ENCODE data around the gene PSMB4. TPM values are rescaled to one million over a fixed set of nuclear protein-coding genes. Genes with fewer than 3 reads are reported as not detected.
"Not testable (repeated sequence)": the region's sequence is repeated elsewhere in the genome, so short reads cannot be mapped to it uniquely, and the experiment has no call there.

The PSMB4 gene
- polyA plus RNA-seq, 3 donors from 2014 or later: 64.4 to 90.7 (median 71.4) TPM

DNA sequence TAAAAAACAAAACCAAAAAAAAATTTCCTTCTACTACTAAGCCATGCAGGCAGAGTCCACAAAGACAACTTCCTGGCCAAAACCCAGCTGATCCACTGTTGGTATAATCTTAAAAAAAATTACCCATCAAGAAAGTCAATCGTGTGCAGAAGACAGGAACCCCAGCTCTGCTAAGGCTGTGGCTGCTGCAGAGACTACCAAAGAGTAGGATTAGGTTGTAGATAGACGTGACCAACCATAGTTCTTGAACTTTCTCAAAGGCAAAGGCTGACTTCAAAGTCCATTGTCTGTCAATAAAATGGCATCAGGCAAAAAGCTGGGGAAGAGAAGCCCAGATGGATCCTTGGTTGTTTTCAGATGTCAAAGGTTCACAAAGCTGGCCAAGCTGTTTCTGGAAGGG lies 3.4 kb downstream of the PSMB4 start:
- Mint-ChIP-seq H3K27me3 (ENCODE audit: low read depth in 3 of 3) (peaks cover 0 to 10% (median 6%) of the 10 kb centered on the region in 3 donors), H3K36me3 (peaks cover 9 to 49% (median 27%) of the 10 kb centered on the region in 3 donors), H3K4me3 (peak overlapping the region in 2 of 5 donors; percentile 33 to 35), H3K4me1 (peaks cover 21 to 38% of the 10 kb centered on the region in 2 donors), H3K9me3 (no peaks in the 10 kb centered on the region), H3K27ac (peak overlapping the region in 4 of 6 donors; percentile 49 to 73 (median 63))
- DNase-seq: no peak

- Mint-ChIP-seq H3K36me3 (peaks cover 9 to 56% (median 27%) of the 10 kb centered on the region in 3 donors), H3K27me3 (ENCODE audit: low read depth in 3 of 3) (peaks cover 0 to 10% (median 6%) of the 10 kb centered on the region in 3 donors)
Observed at GRCh38 chr1:151403612-151404011, 4.2 kb downstream of the PSMB4 start.

GRCh38 chr1:151405187-151405951 lies 6.0 kb downstream of the PSMB4 start:
- Mint-ChIP-seq H3K27me3 (ENCODE audit: low read depth in 3 of 3) (peaks cover 0 to 5% (median 0%) of the 10 kb centered on the region in 3 donors), H3K4me3 (no peak overlapping the region), H3K36me3 (peaks cover 9 to 72% (median 39%) of the 10 kb centered on the region in 3 donors), H3K4me1 (peaks cover 10 to 21% of the 10 kb centered on the region in 2 donors), H3K27ac (peak overlapping the region in 2 of 6 donors; percentile 14 to 49), H3K9me3 (no peaks in the 10 kb centered on the region)
- DNase-seq: no peak

More at GRCh38 chr1:151403612-151404011, 4.2 kb downstream of the PSMB4 start:
- no peak for DNase-seq
- H3K9me3 Mint-ChIP-seq: no peaks in the 10 kb centered on the region
- H3K27ac Mint-ChIP-seq: peak overlapping the region; percentile 14 to 58 (median 27)
- H3K4me1 Mint-ChIP-seq: peaks cover 21 to 38% of the 10 kb centered on the region in 2 donors
- H3K4me3 Mint-ChIP-seq: no peak overlapping the region

- peak overlapping the region in 3 of 6 donors; percentile 18 to 81 (median 51) for H3K27ac Mint-ChIP-seq
- H3K4me1 Mint-ChIP-seq: peaks cover 2 to 13% of the 10 kb centered on the region in 2 donors
Observed at GRCh38 chr1:151406176-151406575, 6.8 kb downstream of the PSMB4 start.

DNA sequence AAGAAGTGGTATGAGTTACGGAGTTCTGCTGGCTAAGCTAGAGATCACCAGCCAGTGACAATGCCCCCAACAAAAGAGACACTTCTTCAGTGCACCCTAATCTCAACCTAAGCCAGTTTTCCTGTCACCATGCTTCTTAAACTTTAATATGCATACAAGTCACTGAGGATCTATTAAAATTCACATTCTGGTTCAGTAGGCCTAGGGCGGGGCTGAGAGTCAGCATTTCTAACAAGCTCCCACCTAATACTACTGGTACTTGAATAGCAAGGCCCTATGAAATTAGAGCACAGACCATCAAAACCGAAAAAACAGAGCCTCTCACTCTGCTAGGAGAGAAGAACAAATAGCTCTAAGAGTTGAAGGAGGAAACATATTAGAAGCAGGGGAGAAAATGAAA lies 7.9 kb downstream of the PSMB4 start:
- peaks cover 0 to 5% of the 10 kb centered on the region in 2 donors for H3K4me1 Mint-ChIP-seq
- no peak overlapping the region for H3K27ac Mint-ChIP-seq
- no peak overlapping the region for H3K4me3 Mint-ChIP-seq
- no peaks in the 10 kb centered on the region for H3K9me3 Mint-ChIP-seq
- peaks cover 18 to 71% (median 40%) of the 10 kb centered on the region in 3 donors for H3K36me3 Mint-ChIP-seq
- DNase-seq: no peak
- H3K27me3 Mint-ChIP-seq (ENCODE audit: low read depth in 3 of 3): peaks cover 0 to 1% (median 0%) of the 10 kb centered on the region in 3 donors

More at GRCh38 chr1:151406176-151406575, 6.8 kb downstream of the PSMB4 start:
- H3K27me3 Mint-ChIP-seq (ENCODE audit: low read depth in 3 of 3): peaks cover 0 to 3% (median 0%) of the 10 kb centered on the region in 3 donors
- H3K4me3 Mint-ChIP-seq: no peak overlapping the region
- no peaks in the 10 kb centered on the region for H3K9me3 Mint-ChIP-seq
- DNase-seq: no peak
- H3K36me3 Mint-ChIP-seq: peaks cover 13 to 72% (median 45%) of the 10 kb centered on the region in 3 donors

GRCh38 chr1:151408891-151409290 lies 9.5 kb downstream of the PSMB4 start:
- Mint-ChIP-seq H3K36me3 (peaks cover 24 to 71% (median 41%) of the 10 kb centered on the region in 3 donors), H3K27me3 (ENCODE audit: low read depth in 3 of 3) (peaks cover 0 to 1% (median 0%) of the 10 kb centered on the region in 3 donors), H3K9me3 (no peaks in the 10 kb centered on the region), H3K4me3 (no peak overlapping the region), H3K27ac (peak overlapping the region in 2 of 6 donors; percentile 9 to 30), H3K4me1 (peaks cover 0 to 1% of the 10 kb centered on the region in 2 donors)
- no peak for DNase-seq

DNA sequence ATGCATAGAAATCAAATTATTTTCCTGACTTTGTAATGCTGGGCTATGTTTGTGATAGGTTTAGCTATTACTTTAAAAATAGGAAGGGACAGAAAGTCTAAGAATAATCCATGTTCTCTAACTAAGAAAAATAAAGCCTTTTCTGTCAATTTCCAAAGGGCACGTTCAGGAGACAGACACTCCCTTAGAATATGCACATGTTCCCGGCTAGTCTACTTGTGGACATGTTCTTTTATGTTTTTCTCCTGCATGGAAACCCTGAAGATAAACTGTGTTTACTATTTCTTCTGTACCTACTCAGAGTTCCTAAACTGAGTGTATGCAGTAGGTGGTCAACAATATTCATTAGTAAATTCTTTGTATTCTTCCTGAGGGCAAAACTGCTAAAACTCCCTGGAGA lies 12.5 kb downstream of the PSMB4 start:
- DNase-seq: no peak
- H3K27me3 Mint-ChIP-seq (ENCODE audit: low read depth in 3 of 3): peaks cover 0 to 1% (median 0%) of the 10 kb centered on the region in 3 donors
- no peak overlapping the region for H3K27ac Mint-ChIP-seq
- no peaks in the 10 kb centered on the region for H3K4me1 Mint-ChIP-seq
- no peaks in the 10 kb centered on the region for H3K9me3 Mint-ChIP-seq
- no peak overlapping the region for H3K4me3 Mint-ChIP-seq
- H3K36me3 Mint-ChIP-seq: peaks cover 35 to 49% (median 38%) of the 10 kb centered on the region in 3 donors

DNA sequence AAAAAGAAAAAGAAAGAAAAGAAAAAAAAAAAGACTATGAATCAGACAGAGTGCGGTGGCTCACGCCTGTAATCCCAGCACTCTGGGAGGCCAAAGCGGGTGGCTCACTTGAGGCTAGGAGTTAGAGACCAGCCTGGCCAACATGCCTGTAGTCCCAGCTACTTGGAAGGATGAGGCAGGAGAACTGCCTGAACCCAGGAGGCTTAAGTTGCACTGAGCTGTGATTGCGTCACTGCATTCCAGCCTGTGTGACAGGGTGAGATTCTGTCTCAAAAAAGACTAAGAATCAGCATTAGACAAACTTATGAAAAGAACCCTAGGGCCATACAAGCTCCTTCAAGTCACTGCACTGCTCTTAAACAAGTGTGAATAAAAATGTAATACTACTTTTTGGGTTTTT lies 16.9 kb downstream of the PSMB4 start:
- Mint-ChIP-seq H3K4me3 (no peak overlapping the region), H3K36me3 (peaks cover 22 to 41% (median 22%) of the 10 kb centered on the region in 3 donors), H3K27me3 (ENCODE audit: low read depth in 3 of 3) (no peaks in the 10 kb centered on the region), H3K27ac (no peak overlapping the region), H3K4me1 (peaks cover 0 to 1% of the 10 kb centered on the region in 2 donors), H3K9me3 (no peaks in the 10 kb centered on the region)
- DNase-seq: no peak

GRCh38 chr1:151418081-151418480 lies 18.7 kb downstream of the PSMB4 start:
- H3K36me3 Mint-ChIP-seq: peaks cover 17 to 28% (median 21%) of the 10 kb centered on the region in 3 donors
- DNase-seq: no peak
- H3K27me3 Mint-ChIP-seq (ENCODE audit: low read depth in 3 of 3): no peaks in the 10 kb centered on the region
- peaks cover 0 to 1% of the 10 kb centered on the region in 2 donors for H3K4me1 Mint-ChIP-seq
- H3K4me3 Mint-ChIP-seq: no peak overlapping the region
- H3K27ac Mint-ChIP-seq: peak overlapping the region in 1 of 6 donors; percentile 2
- H3K9me3 Mint-ChIP-seq: no peaks in the 10 kb centered on the region

GRCh38 chr1:151419819-151420218 lies 20.4 kb downstream of the PSMB4 start:
- DNase-seq: no peak
- peaks cover 0 to 1% of the 10 kb centered on the region in 2 donors for H3K4me1 Mint-ChIP-seq
- no peak overlapping the region for H3K27ac Mint-ChIP-seq
- H3K27me3 Mint-ChIP-seq (ENCODE audit: low read depth in 3 of 3): no peaks in the 10 kb centered on the region
- no peaks in the 10 kb centered on the region for H3K9me3 Mint-ChIP-seq
- peaks cover 26 to 38% (median 26%) of the 10 kb centered on the region in 3 donors for H3K36me3 Mint-ChIP-seq
- H3K4me3 Mint-ChIP-seq: no peak overlapping the region

GRCh38 chr1:151425103-151425502 lies 25.7 kb downstream of the PSMB4 start:
- H3K27ac Mint-ChIP-seq: peak overlapping the region in 2 of 6 donors; percentile 28 to 66

DNA sequence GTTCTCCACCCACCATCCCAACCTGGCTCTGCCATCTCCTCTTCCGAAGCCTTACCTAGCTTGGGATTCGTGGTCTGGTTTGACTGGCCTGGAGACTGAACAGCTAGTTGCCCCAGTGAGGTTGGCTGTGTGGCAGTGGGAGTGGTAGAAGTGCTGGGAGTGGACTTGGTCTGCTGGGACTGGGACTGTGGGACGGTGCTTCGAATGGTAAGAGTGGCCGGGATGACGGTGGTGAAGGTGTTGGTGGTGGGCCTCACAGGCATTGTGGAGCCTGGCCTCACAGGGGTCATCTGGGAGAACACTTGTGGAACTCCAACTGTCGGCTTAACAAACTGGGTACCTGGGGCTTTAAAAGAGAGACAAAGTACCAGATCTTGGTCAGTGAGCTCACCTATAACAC lies 28.7 kb downstream of the PSMB4 start:
- no peak for DNase-seq
- H3K27me3 Mint-ChIP-seq (ENCODE audit: low read depth in 3 of 3): peaks cover 0 to 2% (median 0%) of the 10 kb centered on the region in 3 donors
- H3K4me1 Mint-ChIP-seq: peaks cover 6% of the 10 kb centered on the region in 2 donors
- H3K27ac Mint-ChIP-seq: no peak overlapping the region
- no peaks in the 10 kb centered on the region for H3K9me3 Mint-ChIP-seq
- H3K4me3 Mint-ChIP-seq: no peak overlapping the region
- peaks cover 10 to 31% (median 11%) of the 10 kb centered on the region in 3 donors for H3K36me3 Mint-ChIP-seq

More at GRCh38 chr1:151425103-151425502, 25.7 kb downstream of the PSMB4 start:
- Mint-ChIP-seq H3K27me3 (ENCODE audit: low read depth in 3 of 3) (peaks cover 0 to 2% (median 0%) of the 10 kb centered on the region in 3 donors), H3K4me3 (no peak overlapping the region), H3K4me1 (peaks cover 0 to 2% of the 10 kb centered on the region in 2 donors), H3K36me3 (peaks cover 14 to 52% (median 16%) of the 10 kb centered on the region in 3 donors), H3K9me3 (no peaks in the 10 kb centered on the region)
- DNase-seq: no peak

DNA sequence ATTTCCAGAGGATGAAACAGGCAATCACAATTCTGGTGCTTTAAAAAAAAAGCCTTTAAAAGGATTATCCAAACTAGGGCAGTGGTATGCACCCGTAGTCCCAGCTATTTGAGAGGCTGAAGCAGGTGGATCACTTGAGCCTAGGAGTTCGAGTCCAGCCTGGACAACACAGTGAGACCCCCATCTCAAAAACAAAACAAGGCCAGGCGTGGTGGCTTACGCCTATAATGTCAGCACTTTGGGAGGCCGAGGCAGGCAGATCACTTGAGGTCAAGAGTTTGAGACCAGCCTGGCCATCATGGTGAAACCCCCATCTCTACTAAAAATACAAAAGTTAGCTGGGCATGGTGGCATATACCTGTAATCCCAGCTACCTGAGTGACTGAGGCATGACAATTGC lies 34.5 kb downstream of the PSMB4 start:
- H3K9me3 Mint-ChIP-seq; DNase-seq; H3K27me3 Mint-ChIP-seq (ENCODE audit: low read depth in 3 of 3); H3K27ac Mint-ChIP-seq; H3K36me3 Mint-ChIP-seq; H3K4me3 Mint-ChIP-seq: not testable (repeated sequence)
- peaks cover 38 to 39% of the 10 kb centered on the region in 2 donors for H3K4me1 Mint-ChIP-seq

DNA sequence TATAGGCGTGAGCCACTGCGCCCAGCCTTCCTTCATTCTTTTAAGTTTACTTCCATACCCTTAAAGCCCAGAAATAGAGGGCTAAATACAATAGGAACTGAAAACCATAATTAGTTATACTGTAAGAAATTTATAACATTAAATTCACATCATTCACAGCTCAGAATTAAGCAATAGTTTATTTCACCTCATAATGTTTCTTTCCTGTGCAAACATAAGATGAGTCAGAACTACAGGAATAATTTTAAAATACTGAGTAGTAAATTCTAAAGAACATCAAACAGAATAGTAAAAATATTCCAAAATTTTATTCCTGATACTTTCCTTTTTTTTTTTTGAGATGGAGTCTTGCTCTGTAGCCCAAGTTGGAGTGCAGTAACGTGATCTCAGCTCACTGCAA lies 35.8 kb downstream of the PSMB4 start:
- H3K4me1 Mint-ChIP-seq: peaks cover 41 to 47% of the 10 kb centered on the region in 2 donors
- no peak overlapping the region for H3K4me3 Mint-ChIP-seq
- no peak for DNase-seq

More for the DNA sequence above, 35.8 kb downstream of the PSMB4 start:
- H3K27ac Mint-ChIP-seq: peak overlapping the region in 1 of 6 donors; percentile 1
- H3K9me3 Mint-ChIP-seq: no peaks in the 10 kb centered on the region
- peaks cover 0 to 5% (median 0%) of the 10 kb centered on the region in 3 donors for H3K36me3 Mint-ChIP-seq
- H3K27me3 Mint-ChIP-seq (ENCODE audit: low read depth in 3 of 3): peaks cover 0 to 8% (median 0%) of the 10 kb centered on the region in 3 donors

All from immature natural killer cell (primary cell).